C4-2B (cell line): ENCODE measurements around the gene MTUS2.

Experiments
- CTCF ChIP-seq: fragments of 450-650 bp; conservative IDR thresholded peaks from 2 replicates; pipeline ENCODE4 v1.5.1; 2017; ENCODE audit warnings: mild to moderate bottlenecking
- ZFX ChIP-seq: fragments of 450-650 bp; IDR thresholded peaks from 2 replicates; pipeline ENCODE4 v1.6.1; 2017

- TF ChIP-seq CTCF (no peak), ZFX (no peak)
Measured at GRCh38 chr13:29507356-29507755, 687.2 kb downstream of the MTUS2 start.
